K562 (cell line): ENCODE results near the gene FCGBP. TPM values are rescaled to one million over a fixed set of nuclear protein-coding genes. Genes with fewer than 3 reads are reported as not detected.

Experiments used
- CHD7 ChIP-seq: fragments of 200-600 bp; sonication (generic); IDR thresholded peaks from one replicate; pipeline ENCODE4 v1.6.1; 2012; ENCODE audit warnings: mild to moderate bottlenecking, low read depth, low read length, inconsistent platforms
- E2F5 ChIP-seq: sonication (generic); formaldehyde crosslinking; IDR thresholded peaks from 2 replicates; pipeline ENCODE4 v1.8.0; 2022; ENCODE audit warnings: mild to moderate bottlenecking, missing genetic modification reagents
- EZH2 ChIP-seq: IDR thresholded peaks from 2 replicates; pipeline ENCODE4 v1.6.1; 2012; ENCODE audit warnings: low read depth, mild to moderate bottlenecking, inconsistent platforms, low read length, borderline replicate concordance
- HDAC3 ChIP-seq: fragments of 450-650 bp; IDR thresholded peaks from 2 replicates; pipeline ENCODE4 v1.6.1; 2018; ENCODE audit warnings: borderline replicate concordance, mild to moderate bottlenecking, moderate library complexity; ENCODE audit not compliant: partially characterized antibody
- HNRNPLL ChIP-seq: fragments of 200-400 bp; formaldehyde crosslinking; IDR thresholded peaks from 2 replicates; pipeline ENCODE4 v1.6.1; 2017; ENCODE audit warnings: low read length, low read depth, mild to moderate bottlenecking; ENCODE audit not compliant: poor library complexity, severe bottlenecking
- NELFE ChIP-seq: IDR thresholded peaks from 2 replicates; pipeline ENCODE4 v1.6.1; 2011; ENCODE audit warnings: mild to moderate bottlenecking; ENCODE audit not compliant: insufficient read depth, insufficient read length
- PCBP1 ChIP-seq: fragments of 200-400 bp; formaldehyde crosslinking; IDR thresholded peaks from 2 replicates; pipeline ENCODE4 v1.6.1; 2018; ENCODE audit warnings: mild to moderate bottlenecking, low read depth, low read length; ENCODE audit not compliant: poor library complexity, severe bottlenecking
- PPARD ChIP-seq: fragments of 250-450 bp; sonication (Bioruptor Pico); IDR thresholded peaks from 2 replicates; pipeline ENCODE4 v1.8.0; 2022; ENCODE audit warnings: inconsistent platforms, mild to moderate bottlenecking, moderate library complexity
- RBFOX2 ChIP-seq: fragments of 200-400 bp; formaldehyde crosslinking; IDR thresholded peaks from 2 replicates; pipeline ENCODE4 v1.6.1; 2017; ENCODE audit warnings: low read depth, mild to moderate bottlenecking, low read length, moderate library complexity
- RBM15 ChIP-seq: fragments of 200-400 bp; formaldehyde crosslinking; IDR thresholded peaks from 2 replicates; pipeline ENCODE4 v1.6.1; 2018; ENCODE audit warnings: mild to moderate bottlenecking, low read length, moderate library complexity; ENCODE audit not compliant: insufficient read depth
- THRAP3 ChIP-seq: fragments of 450-650 bp; IDR thresholded peaks from 2 replicates; pipeline ENCODE4 v1.6.1; 2016; ENCODE audit warnings: mild to moderate bottlenecking, inconsistent platforms, borderline replicate concordance
- XRCC4 ChIP-seq: IDR thresholded peaks from one replicate; pipeline ENCODE4 v1.6.1; 2011; ENCODE audit not compliant: insufficient read depth, insufficient read length; ENCODE audit errors: extremely low read depth
- polyA plus RNA-seq, 8 experiments: library from polyadenylated mRNA; depleted of rRNA in 4 of 8; stranded (reverse) in 5 of 8; unstranded in 3 of 8; fragments of >200 nt; fragmentation: Nextera tagmentation in 2 of 8; fragmentation: Illumina TruSeq in 1 of 8; extraction: Ambion mirVana in 2 of 8; extraction: Trizol in 1 of 8; gene quantifications; 2 replicates each; pipeline versions ENCODE4 v1.2.1 to v1.2.3, GENCODE V29; 2011 to 2014; ENCODE audit warnings: inconsistent platforms in 1 of 8, missing spikeins in 1 of 8
- total RNA-seq, 7 experiments: library from RNA; depleted of rRNA in 6 of 7; stranded (reverse); fragments of >200 nt in 6 of 7; fragmentation: Illumina TruSeq in 2 of 7; extraction: Trizol in 2 of 7; gene quantifications; 2 replicates each; pipeline versions ENCODE4 v1.2.1 to v1.2.3, GENCODE V29; 2011 to 2021; ENCODE audit warnings: low replicate concordance in 1 of 7
- TF ChIP-seq, protein P1 (sequence below): IDR thresholded peaks from 2 replicates; pipeline ENCODE4 v1.6.1; 2014; ENCODE audit warnings: antibody characterized with exemption

Gene FCGBP
- total and polyA plus RNA-seq, 9 of the 15 experiments (the other 6 are each of a cell fraction or from before 2014, with no cell fraction given) = 0.01 to 1.5 (median 0.13) TPM; not detected in 4

DNA sequence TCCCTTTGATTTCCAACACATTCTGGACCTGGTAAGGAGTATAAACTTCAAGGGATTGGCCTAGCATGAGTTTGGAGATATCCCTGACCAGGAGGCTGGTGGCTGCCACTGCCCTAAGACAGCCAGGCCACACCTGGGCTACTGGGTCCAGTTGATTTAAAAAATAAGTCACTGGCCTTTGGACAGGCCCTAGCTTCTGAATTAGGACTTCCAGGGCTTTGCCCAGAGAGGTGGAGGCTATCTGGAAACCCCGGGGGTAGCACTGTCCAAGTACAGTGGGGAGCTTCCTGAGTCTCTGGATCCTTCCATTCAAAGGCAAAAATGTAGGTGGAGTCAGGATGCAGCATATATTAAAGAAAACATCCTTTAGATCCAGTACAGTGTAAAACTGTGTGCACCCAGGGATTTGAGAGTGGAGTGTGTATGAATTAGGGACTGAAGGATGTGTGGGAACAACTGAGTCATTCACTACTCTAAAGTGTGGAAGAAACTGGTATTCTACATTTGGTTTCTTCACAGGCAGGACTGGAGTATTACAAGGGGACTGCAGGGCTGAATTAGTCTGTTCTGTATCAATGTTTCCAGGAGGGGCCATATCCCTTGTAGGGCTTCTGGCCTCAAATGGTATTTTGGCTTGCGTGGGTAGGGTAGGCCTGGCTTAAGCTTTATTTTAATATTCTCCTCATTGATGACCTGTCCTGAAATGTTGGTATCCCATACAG, 14.8 kb upstream of the FCGBP start (continued):
- no peak for TF ChIP-seq CHD7
- TF ChIP-seq RBM15 = no peak
- TF ChIP-seq NELFE = no peak
- no peak for TF ChIP-seq HNRNPLL
- TF ChIP-seq RBFOX2 = no peak
- no peak for TF ChIP-seq HDAC3
- no peak for TF ChIP-seq XRCC4
- TF ChIP-seq PPARD = no peak
- no peak for TF ChIP-seq EZH2
- no peak for TF ChIP-seq PCBP1
- no peak for TF ChIP-seq E2F5 (CRISPR knock-in tag)
- TF ChIP-seq THRAP3 = no peak
- TF ChIP-seq, protein P1, sequence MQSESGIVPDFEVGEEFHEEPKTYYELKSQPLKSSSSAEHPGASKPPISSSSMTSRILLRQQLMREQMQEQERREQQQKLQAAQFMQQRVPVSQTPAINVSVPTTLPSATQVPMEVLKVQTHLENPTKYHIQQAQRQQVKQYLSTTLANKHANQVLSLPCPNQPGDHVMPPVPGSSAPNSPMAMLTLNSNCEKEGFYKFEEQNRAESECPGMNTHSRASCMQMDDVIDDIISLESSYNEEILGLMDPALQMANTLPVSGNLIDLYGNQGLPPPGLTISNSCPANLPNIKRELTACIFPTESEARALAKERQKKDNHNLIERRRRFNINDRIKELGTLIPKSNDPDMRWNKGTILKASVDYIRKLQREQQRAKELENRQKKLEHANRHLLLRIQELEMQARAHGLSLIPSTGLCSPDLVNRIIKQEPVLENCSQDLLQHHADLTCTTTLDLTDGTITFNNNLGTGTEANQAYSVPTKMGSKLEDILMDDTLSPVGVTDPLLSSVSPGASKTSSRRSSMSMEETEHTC = no peak
- TF ChIP-seq, all 486 proteins: peak for 0
